Jurkat, Clone E6-1 (cell line): Measurements from ENCODE around the gene MAPK9.

Source experiments
- DNase-seq: peaks from one replicate; pipeline ENCODE4 v3.0.0-alpha.2; 2011; ENCODE audit warnings: low read depth, low spot score
- H3K4me3 ChIP-seq: 2 replicates; pipeline ENCODE4 v1.5.1; 2011; ENCODE audit warnings: mild to moderate bottlenecking, low read length, control low read depth, moderate library complexity

The MAPK9 gene

GRCh38 chr5:180328296-180329137 lies 36.6 kb upstream of the MAPK9 start:
- no peak overlapping the region for H3K4me3 ChIP-seq
- peak; percentile 81 for DNase-seq

- DNase-seq: no peak
- no peak overlapping the region for H3K4me3 ChIP-seq
Measured at GRCh38 chr5:180326989-180327565, 35.2 kb upstream of the MAPK9 start.

GRCh38 chr5:180324601-180324950 lies 32.7 kb upstream of the MAPK9 start:
- DNase-seq: no peak
- H3K4me3 ChIP-seq: no peak overlapping the region

- H3K4me3 ChIP-seq: no peak overlapping the region
- no peak for DNase-seq
Measured at GRCh38 chr5:180323941-180324600, 32.2 kb upstream of the MAPK9 start.

GRCh38 chr5:180323160-180323559 lies 31.3 kb upstream of the MAPK9 start:
- H3K4me3 ChIP-seq: no peak overlapping the region
- no peak for DNase-seq

- no peak for DNase-seq
- no peak overlapping the region for H3K4me3 ChIP-seq
Measured at GRCh38 chr5:180318456-180319089, 26.7 kb upstream of the MAPK9 start.

GRCh38 chr5:180316586-180316985 lies 24.7 kb upstream of the MAPK9 start:
- H3K4me3 ChIP-seq: no peak overlapping the region
- no peak for DNase-seq

GRCh38 chr5:180315762-180316212 lies 23.9 kb upstream of the MAPK9 start:
- DNase-seq: peak; percentile 36
- H3K4me3 ChIP-seq: no peak overlapping the region

- peak overlapping the region; percentile 59 for H3K4me3 ChIP-seq
- peak; percentile 53 for DNase-seq
Measured at GRCh38 chr5:180313677-180314505, 22.0 kb upstream of the MAPK9 start.

- H3K4me3 ChIP-seq: no peak overlapping the region
- DNase-seq: no peak
Measured at GRCh38 chr5:180311216-180311615, 19.3 kb upstream of the MAPK9 start.

GRCh38 chr5:180306796-180307195 lies 14.9 kb upstream of the MAPK9 start:
- DNase-seq: no peak
- H3K4me3 ChIP-seq: no peak overlapping the region

GRCh38 chr5:180305481-180305880 lies 13.6 kb upstream of the MAPK9 start:
- no peak for DNase-seq
- H3K4me3 ChIP-seq: no peak overlapping the region

GRCh38 chr5:180304431-180305375 lies 12.8 kb upstream of the MAPK9 start:
- no peak overlapping the region for H3K4me3 ChIP-seq
- DNase-seq: no peak

- DNase-seq: no peak
- H3K4me3 ChIP-seq: no peak overlapping the region
Measured at GRCh38 chr5:180304016-180304292, 12.1 kb upstream of the MAPK9 start.

GRCh38 chr5:180303226-180304015 lies 11.5 kb upstream of the MAPK9 start:
- no peak for DNase-seq
- H3K4me3 ChIP-seq: no peak overlapping the region

GRCh38 chr5:180302256-180302655 lies 10.4 kb upstream of the MAPK9 start:
- DNase-seq: no peak
- no peak overlapping the region for H3K4me3 ChIP-seq

GRCh38 chr5:180301253-180301652 lies 9.4 kb upstream of the MAPK9 start:
- DNase-seq: no peak
- H3K4me3 ChIP-seq: no peak overlapping the region
